SK-N-MC (cell line): Measurements from ENCODE around the gene NR1D1.
"Not testable (repeated sequence)": the region's sequence is repeated elsewhere in the genome, so short reads cannot be mapped to it uniquely, and the experiment has no call there.

Experiments used
- DNase-seq: peaks from one replicate; pipeline ENCODE4 v3.0.0-alpha.2; 2011; ENCODE audit warnings: low read depth, low spot score
- H3K27ac ChIP-seq: fragments of 200-600 bp; sonication (generic); 2 replicates; pipeline ENCODE4 v1.5.1; 2016; ENCODE audit warnings: mixed run types
- H3K36me3 ChIP-seq: fragments of 200-600 bp; sonication (generic); 2 replicates; pipeline ENCODE4 v1.6.1; 2017; ENCODE audit warnings: antibody characterized with exemption, low read length, mixed read lengths; ENCODE audit not compliant: insufficient read depth
- H3K4me3 ChIP-seq: fragments of 200-600 bp; sonication (generic); 2 replicates; pipeline ENCODE4 v1.5.1; 2016
- H3K9ac ChIP-seq: fragments of 200-600 bp; sonication (generic); 2 replicates; pipeline ENCODE4 v1.8.0; 2017; ENCODE audit warnings: mixed run types, mixed read lengths; ENCODE audit not compliant: insufficient read length
- H3K9me3 ChIP-seq: fragments of 200-600 bp; sonication (generic); 2 replicates; pipeline ENCODE4 v1.6.1; 2017; ENCODE audit warnings: low read depth, mild to moderate bottlenecking, antibody characterized with exemption, low read length, moderate library complexity, mixed read lengths
- EZH2 ChIP-seq: fragments of 200-600 bp; sonication (generic); IDR thresholded peaks from one replicate; pipeline ENCODE4 v1.6.1; 2017; ENCODE audit warnings: antibody characterized with exemption
- FOXP2 ChIP-seq: optimal IDR thresholded peaks from 2 replicates; pipeline ENCODE3; 2011; ENCODE audit warnings: mild to moderate bottlenecking, moderate library complexity; ENCODE audit not compliant: insufficient read depth; ENCODE audit errors: extremely low read length, control extremely low read depth
- POLR2AphosphoS5 ChIP-seq: IDR thresholded peaks from 2 replicates; pipeline ENCODE4 v1.6.1; 2012; ENCODE audit warnings: mild to moderate bottlenecking, low read depth, low read length, borderline replicate concordance

NR1D1 gene

GRCh38 chr17:40100419-40100668 lies at the start of gene NR1D1:
TSS of gene NR1D1 (minus strand) at chr17:40100589. CDS start at chr17:40100094, 495 bp downstream.
- Histone ChIP-seq H3K4me3 (peak within 1 kb of the TSS; percentile 77), H3K27ac (no peak within 1 kb of the TSS), H3K9me3 (no peaks in the 10 kb centered on the region), H3K9ac (peak within 1 kb of the TSS; percentile 68), H3K36me3 (no peaks in the 10 kb centered on the region; the same call in 1 of the 2 replicates)
- TF ChIP-seq EZH2 (no peak), POLR2AphosphoS5 (no peak; the same call in 1 of the 2 replicates), FOXP2 (no peak)
- no peak for DNase-seq

- peaks cover 79% of the 10 kb centered on the region for H3K36me3 ChIP-seq
- H3K9me3 ChIP-seq: no peaks in the 10 kb centered on the region
- TF ChIP-seq EZH2 (no peak), POLR2AphosphoS5 (no peak), FOXP2 (no peak)
These were observed 48.1 kb upstream of the NR1D1 start for GRCh38 chr17:40148527-40148926.

GRCh38 chr17:40145476-40145875 lies 45.1 kb upstream of the NR1D1 start:
- TF ChIP-seq FOXP2: no peak
- no peak for TF ChIP-seq POLR2AphosphoS5
- no peak for DNase-seq
- Histone ChIP-seq H3K27ac (peak overlapping the region; percentile 50; the same call in 1 of the 2 replicates), H3K9ac (no peak overlapping the region), H3K36me3 (peaks cover 77% of the 10 kb centered on the region), H3K4me3 (no peak overlapping the region), H3K9me3 (no peaks in the 10 kb centered on the region)

More at GRCh38 chr17:40148527-40148926, 48.1 kb upstream of the NR1D1 start:
- no peak for DNase-seq
- no peak overlapping the region for H3K4me3 ChIP-seq
- H3K27ac ChIP-seq: no peak overlapping the region
- no peak overlapping the region for H3K9ac ChIP-seq

GRCh38 chr17:40143166-40143565 lies 42.8 kb upstream of the NR1D1 start:
- not testable (repeated sequence) for H3K9me3 ChIP-seq, DNase-seq, H3K27ac ChIP-seq, H3K4me3 ChIP-seq, H3K9ac ChIP-seq
- H3K36me3 ChIP-seq: peaks cover 54% of the 10 kb centered on the region

- TF ChIP-seq EZH2 (no peak), FOXP2 (no peak), POLR2AphosphoS5 (no peak)
- Histone ChIP-seq H3K27ac (peak overlapping the region; percentile 93), H3K4me3 (peak overlapping the region; percentile 85), H3K9me3 (no peaks in the 10 kb centered on the region), H3K9ac (peak overlapping the region; percentile 82), H3K36me3 (peaks cover 61% of the 10 kb centered on the region)
- DNase-seq: no peak
These were observed 39.2 kb upstream of the NR1D1 start for GRCh38 chr17:40139566-40140058.

GRCh38 chr17:40135817-40136216 lies 35.4 kb upstream of the NR1D1 start:
- Histone ChIP-seq H3K4me3 (no peak overlapping the region), H3K9ac (no peak overlapping the region), H3K9me3 (no peaks in the 10 kb centered on the region), H3K27ac (peak overlapping the region; percentile 58), H3K36me3 (peaks cover 71% of the 10 kb centered on the region)
- TF ChIP-seq EZH2 (no peak), FOXP2 (no peak), POLR2AphosphoS5 (no peak)
- no peak for DNase-seq

GRCh38 chr17:40134184-40134583 lies 33.8 kb upstream of the NR1D1 start:
- no peak for DNase-seq
- Histone ChIP-seq H3K9me3 (no peaks in the 10 kb centered on the region), H3K27ac (peak overlapping the region; percentile 58; the same call in 1 of the 2 replicates), H3K36me3 (peaks cover 87% of the 10 kb centered on the region), H3K4me3 (no peak overlapping the region), H3K9ac (no peak overlapping the region)
- TF ChIP-seq EZH2: no peak
- no peak for TF ChIP-seq FOXP2
- no peak; the same call in 1 of the 2 replicates for TF ChIP-seq POLR2AphosphoS5

GRCh38 chr17:40130352-40131042 lies 30.1 kb upstream of the NR1D1 start:
- no peak for DNase-seq
- TF ChIP-seq POLR2AphosphoS5 (no peak), FOXP2 (no peak), EZH2 (no peak)
- Histone ChIP-seq H3K9me3 (no peaks in the 10 kb centered on the region), H3K27ac (peak overlapping the region; percentile 7; the same call in 1 of the 2 replicates), H3K9ac (no peak overlapping the region), H3K36me3 (peaks cover 99% of the 10 kb centered on the region), H3K4me3 (no peak overlapping the region)

GRCh38 chr17:40129498-40129897 lies 29.1 kb upstream of the NR1D1 start:
- H3K4me3 ChIP-seq: no peak overlapping the region
- DNase-seq: no peak
- peaks cover 97% of the 10 kb centered on the region for H3K36me3 ChIP-seq
- H3K27ac ChIP-seq: no peak overlapping the region
- TF ChIP-seq EZH2: no peak
- TF ChIP-seq POLR2AphosphoS5: no peak
- TF ChIP-seq FOXP2: no peak
- no peak overlapping the region for H3K9ac ChIP-seq
- H3K9me3 ChIP-seq: no peaks in the 10 kb centered on the region
